ENCODE data around the gene CLDN12. TPM values are rescaled to one million over a fixed set of nuclear protein-coding genes. Genes with fewer than 3 reads are reported as not detected.

Gene CLDN12
- polyA plus RNA-seq, 2 of the 4 experiments (the other 2 are of a cell fraction), result 19.9 to 51.3 TPM

GRCh38 chr7:90384433-90384832, 18.8 kb upstream of the CLDN12 start (continued):
- TF ChIP-seq MAZ (IDR thresholded peaks at IDR 0.05; ENCODE audit: borderline replicate concordance, low read depth, low read length), result no peak
- no peak for TF ChIP-seq GATA3 (IDR thresholded peaks at IDR 0.05; ENCODE audit: borderline replicate concordance)
- TF ChIP-seq MYC (IDR thresholded peaks at IDR 0.05; ENCODE audit: borderline replicate concordance, low read length), result no peak

GRCh38 chr7:90387470-90388240, 15.6 kb upstream of the CLDN12 start:
- DNase-seq (ENCODE audit: low read depth in 1 of 2, low spot score in 1 of 2) (no peak), ATAC-seq (no peak)
- CTCF ChIA-PET, result no interaction called here

GRCh38 chr7:90390926-90391325, 12.3 kb upstream of the CLDN12 start:
- ChIA-PET CTCF (interaction anchor here (1.3 kb wide), 1 partner anchor 45 kb away, joined by 4 read pairs; the partner anchor contains the start of gene GTPBP10), POLR2A (no interaction called here)
- Histone ChIP-seq H3K9me3 (peaks cover 12% of the 10 kb centered on the region; the same call in 1 of the 3 replicates), H3K27ac (no peak overlapping the region), H3K4me3 (no peak overlapping the region), H3K4me2 (no peak overlapping the region), H3K4me1 (no peaks in the 10 kb centered on the region)
- ATAC-seq (no peak), FAIRE-seq (no peak), DNase-seq (ENCODE audit: low read depth in 1 of 2, low spot score in 1 of 2) (no peak)
- TF ChIP-seq REST (IDR thresholded peaks at IDR 0.05), result no peak
- TF ChIP-seq JUNB (IDR thresholded peaks at IDR 0.05), result no peak
- no peak for TF ChIP-seq MYC (IDR thresholded peaks at IDR 0.05; ENCODE audit: borderline replicate concordance, low read length)
- no peak for TF ChIP-seq CHD4 (IDR thresholded peaks at IDR 0.05; ENCODE audit: borderline replicate concordance)
- TF ChIP-seq RCOR1 (IDR thresholded peaks at IDR 0.05; ENCODE audit: low read depth, low read length), result no peak
- no peak for TF ChIP-seq CBX8 (IDR thresholded peaks at IDR 0.05)
- no peak for TF ChIP-seq POLR2AphosphoS2 (conservative IDR thresholded peaks at IDR 0.05; ENCODE audit: low read length)
- no peak for TF ChIP-seq CEBPB (IDR thresholded peaks at IDR 0.05)
- TF ChIP-seq SREBF2 (IDR thresholded peaks at IDR 0.05), result no peak
- TF ChIP-seq MAFK (IDR thresholded peaks at IDR 0.05; ENCODE audit: partially characterized antibody), result no peak

More at GRCh38 chr7:90387470-90388240, 15.6 kb upstream of the CLDN12 start:
- POLR2A ChIA-PET, result no interaction called here
- H3K4me1 ChIP-seq, result 0 out of 3 replicates have a peak, but pooled peaks cover 14% of the 10 kb centered on the region
- TF ChIP-seq TFCP2L1 (CRISPR knock-in tag; IDR thresholded peaks at IDR 0.05) (no peak), RFX5 (IDR thresholded peaks at IDR 0.05) (no peak), POLR2A (IDR thresholded peaks at IDR 0.05; ENCODE audit: low read length) (no peak), ZC3H11A (IDR thresholded peaks at IDR 0.05) (no peak), SREBF2 (IDR thresholded peaks at IDR 0.05) (no peak), FOXS1 (CRISPR knock-in tag; IDR thresholded peaks at IDR 0.05) (no peak), REST (IDR thresholded peaks at IDR 0.05) (peak; percentile 82), KDM5A (IDR thresholded peaks at IDR 0.05) (no peak), HEYL (CRISPR knock-in tag; IDR thresholded peaks at IDR 0.05) (no peak), KDM1A (IDR thresholded peaks at IDR 0.05; ENCODE audit: low read depth) (no peak), CEBPB (IDR thresholded peaks at IDR 0.05) (peak in 1 of 2 experiments; percentile 27; a peak in 1 of 4 replicates), USF2 (IDR thresholded peaks at IDR 0.05) (no peak), TP53 (CRISPR knock-in tag; IDR thresholded peaks at IDR 0.05) (no peak), ELK1 (IDR thresholded peaks at IDR 0.05; ENCODE audit: low read depth, low read length) (no peak)
- no peak overlapping the region for H3K4me2 ChIP-seq
- H3K9me3 ChIP-seq, result no peaks in the 10 kb centered on the region
- H3K4me3 ChIP-seq, result no peak overlapping the region
- WGBS (ENCODE audit: missing lambda C conversion rate), result 70% methylated on average over 2 of the region's 2 CpGs
- H3K27ac ChIP-seq, result no peak overlapping the region
- no peak for FAIRE-seq
